GM12875 (cell line): ENCODE data around the gene PBX1.

ENCODE experiments used
- H3K4me3 ChIP-seq: one replicate; pipeline ENCODE4 v1.5.1; 2011; ENCODE audit warnings: low read depth, low read length, control low read depth
- TF ChIP-seq, protein P1 (sequence below): IDR thresholded peaks from 2 replicates; pipeline ENCODE4 v1.5.1; 2011; ENCODE audit warnings: low read depth, mild to moderate bottlenecking, control low read depth, inconsistent platforms, low read length, moderate library complexity, borderline replicate concordance; ENCODE audit not compliant: insufficient read depth

Gene PBX1

DNA sequence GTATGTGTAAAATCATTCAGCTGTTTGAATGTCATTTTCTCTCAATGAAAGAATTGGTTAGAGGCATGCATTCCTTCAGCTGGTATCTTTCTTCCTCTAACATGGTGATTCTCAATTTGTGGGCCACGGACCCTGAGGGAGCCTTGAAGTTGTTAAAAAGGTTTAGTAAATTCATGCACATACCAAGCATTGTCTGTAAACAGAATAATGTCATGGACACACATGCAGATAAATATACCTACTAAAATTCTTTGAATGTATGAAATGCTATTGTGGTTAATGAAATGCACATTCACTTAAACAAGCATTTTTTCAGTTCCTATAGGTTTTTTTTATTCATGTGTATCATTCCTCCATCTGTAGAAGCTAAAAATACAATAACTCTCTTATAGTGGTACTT, 65.4 kb downstream of the PBX1 start:
- TF ChIP-seq, protein P1, sequence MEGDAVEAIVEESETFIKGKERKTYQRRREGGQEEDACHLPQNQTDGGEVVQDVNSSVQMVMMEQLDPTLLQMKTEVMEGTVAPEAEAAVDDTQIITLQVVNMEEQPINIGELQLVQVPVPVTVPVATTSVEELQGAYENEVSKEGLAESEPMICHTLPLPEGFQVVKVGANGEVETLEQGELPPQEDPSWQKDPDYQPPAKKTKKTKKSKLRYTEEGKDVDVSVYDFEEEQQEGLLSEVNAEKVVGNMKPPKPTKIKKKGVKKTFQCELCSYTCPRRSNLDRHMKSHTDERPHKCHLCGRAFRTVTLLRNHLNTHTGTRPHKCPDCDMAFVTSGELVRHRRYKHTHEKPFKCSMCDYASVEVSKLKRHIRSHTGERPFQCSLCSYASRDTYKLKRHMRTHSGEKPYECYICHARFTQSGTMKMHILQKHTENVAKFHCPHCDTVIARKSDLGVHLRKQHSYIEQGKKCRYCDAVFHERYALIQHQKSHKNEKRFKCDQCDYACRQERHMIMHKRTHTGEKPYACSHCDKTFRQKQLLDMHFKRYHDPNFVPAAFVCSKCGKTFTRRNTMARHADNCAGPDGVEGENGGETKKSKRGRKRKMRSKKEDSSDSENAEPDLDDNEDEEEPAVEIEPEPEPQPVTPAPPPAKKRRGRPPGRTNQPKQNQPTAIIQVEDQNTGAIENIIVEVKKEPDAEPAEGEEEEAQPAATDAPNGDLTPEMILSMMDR: no peak
- H3K4me3 ChIP-seq: no peak overlapping the region

DNA sequence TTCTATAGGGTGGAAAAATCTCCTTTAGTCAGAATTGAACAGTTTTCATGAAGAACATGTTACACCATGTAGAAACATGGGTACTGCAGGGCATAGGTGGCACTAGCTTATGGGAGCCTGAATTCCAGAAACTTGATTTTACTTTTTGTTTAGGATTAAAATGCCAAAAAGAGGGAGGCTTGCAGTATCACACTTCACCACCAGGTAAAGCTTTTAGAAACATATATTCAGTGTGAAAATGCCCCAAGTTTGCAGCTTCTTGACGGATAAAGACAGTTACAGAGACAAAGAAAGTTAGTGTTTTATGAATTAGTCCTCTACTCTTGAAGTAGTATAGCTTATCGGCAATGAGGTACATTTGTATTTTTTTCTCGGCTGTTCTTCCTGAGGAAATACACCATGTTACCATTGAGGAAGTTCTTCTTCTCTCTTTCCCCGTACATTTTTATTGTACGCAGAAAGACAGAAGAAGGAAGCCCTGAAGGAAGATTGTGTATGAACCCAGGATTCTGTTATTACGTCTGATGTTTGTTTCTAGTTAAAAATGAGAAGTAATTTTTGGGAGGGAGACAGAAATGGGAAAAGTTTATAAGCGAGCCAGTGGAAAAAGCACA, 66.1 kb downstream of the PBX1 start:
- H3K4me3 ChIP-seq: no peak overlapping the region
- TF ChIP-seq, protein P1: peak; percentile 14; the same call in 1 of the 2 replicates

DNA sequence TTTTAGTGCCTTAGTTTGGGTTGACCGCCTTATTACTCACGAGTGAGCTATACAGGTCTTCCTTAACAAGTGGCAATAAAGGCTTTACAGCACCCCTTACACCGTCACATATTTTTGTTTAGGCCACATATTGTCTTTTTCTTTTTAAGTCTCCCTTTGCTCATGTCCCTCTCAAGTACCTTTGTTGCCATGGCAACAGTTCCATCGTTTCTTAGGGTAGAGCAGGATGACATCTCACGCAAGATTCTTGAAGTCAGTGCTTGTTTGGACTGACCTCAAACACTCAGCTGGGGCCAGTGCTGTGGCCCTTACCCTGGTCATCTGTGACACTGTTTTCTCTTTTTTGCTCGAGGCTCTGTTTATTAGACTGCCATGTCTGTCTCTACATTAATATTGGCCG, 69.8 kb downstream of the PBX1 start:
- TF ChIP-seq, protein P1: no peak
- no peak overlapping the region for H3K4me3 ChIP-seq

DNA sequence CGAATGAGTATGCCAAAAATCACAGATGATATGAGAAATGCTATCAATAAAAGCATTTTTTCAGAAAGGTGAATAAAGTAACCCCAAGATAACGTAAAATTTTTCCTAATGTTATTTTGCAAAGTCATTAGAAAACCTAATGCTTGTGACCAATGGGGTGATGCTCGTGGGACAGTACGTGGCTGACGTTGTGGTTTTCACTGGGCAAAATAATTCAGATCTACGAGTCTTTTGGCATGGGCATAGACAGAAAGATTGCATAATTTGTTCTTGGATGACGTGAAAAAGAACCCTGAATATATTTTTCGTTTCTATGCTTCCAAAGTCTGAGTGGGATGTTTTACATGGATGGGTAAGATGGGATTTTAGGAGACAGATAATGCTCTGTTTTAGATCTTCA, 71.0 kb downstream of the PBX1 start:
- TF ChIP-seq, protein P1: no peak

DNA sequence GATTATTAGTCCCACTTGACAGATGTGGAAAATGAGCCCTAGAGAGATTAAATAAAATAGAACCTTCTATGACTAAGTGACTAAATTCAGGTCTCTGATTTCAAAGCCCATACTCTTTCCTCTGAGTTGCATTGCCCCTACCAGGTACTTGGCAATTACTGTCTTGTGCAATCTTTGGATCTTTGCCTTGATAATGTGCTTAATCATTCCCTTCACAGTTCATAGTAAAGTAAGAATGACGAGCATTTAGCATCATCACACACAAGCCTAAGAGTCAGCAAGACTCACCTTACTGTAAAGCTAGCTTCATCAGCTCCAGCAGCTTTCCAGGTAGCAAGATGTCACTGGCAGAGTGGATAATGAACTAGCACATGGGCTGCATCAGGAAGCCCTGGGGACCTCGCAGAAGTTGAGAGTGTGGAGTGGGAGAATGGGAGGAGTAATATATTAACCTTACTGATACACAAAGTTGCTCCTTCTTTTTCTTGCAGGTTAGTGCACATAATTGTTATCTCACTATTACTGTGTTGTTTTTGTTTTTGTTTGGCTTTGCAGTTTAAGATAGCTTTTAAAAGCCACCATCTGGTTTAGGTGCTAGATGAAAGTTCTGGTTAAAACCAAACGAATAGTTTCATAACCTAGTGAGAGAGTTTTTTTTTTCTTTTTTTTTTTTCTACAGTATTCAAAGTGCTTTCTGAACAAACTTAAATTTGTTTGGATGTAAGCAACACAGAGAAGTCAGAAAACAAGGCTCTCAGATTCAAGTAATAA, 71.8 kb downstream of the PBX1 start:
- TF ChIP-seq, protein P1: no peak
- no peak overlapping the region for H3K4me3 ChIP-seq

More for the DNA sequence above, 71.0 kb downstream of the PBX1 start:
- H3K4me3 ChIP-seq: no peak overlapping the region

DNA sequence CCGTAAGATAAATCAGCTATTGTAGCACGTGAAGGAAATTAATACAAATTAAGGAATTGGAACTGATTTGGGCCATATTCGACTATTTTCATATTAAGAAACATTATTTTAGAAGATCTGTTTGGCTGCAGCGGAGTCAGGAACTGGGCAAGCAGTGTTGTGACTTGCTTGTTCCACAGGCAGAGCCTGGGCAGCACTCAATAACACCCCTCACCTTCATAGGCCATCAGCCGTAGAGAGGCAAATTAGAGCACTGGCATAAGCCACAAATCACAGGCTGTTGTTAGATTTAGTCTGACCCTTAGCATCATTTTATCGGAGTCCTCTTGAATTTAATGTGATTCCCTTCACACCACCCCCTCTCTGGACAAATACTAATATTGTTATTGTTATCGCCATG, 72.8 kb downstream of the PBX1 start:
- TF ChIP-seq, protein P1: no peak
- no peak overlapping the region for H3K4me3 ChIP-seq

DNA sequence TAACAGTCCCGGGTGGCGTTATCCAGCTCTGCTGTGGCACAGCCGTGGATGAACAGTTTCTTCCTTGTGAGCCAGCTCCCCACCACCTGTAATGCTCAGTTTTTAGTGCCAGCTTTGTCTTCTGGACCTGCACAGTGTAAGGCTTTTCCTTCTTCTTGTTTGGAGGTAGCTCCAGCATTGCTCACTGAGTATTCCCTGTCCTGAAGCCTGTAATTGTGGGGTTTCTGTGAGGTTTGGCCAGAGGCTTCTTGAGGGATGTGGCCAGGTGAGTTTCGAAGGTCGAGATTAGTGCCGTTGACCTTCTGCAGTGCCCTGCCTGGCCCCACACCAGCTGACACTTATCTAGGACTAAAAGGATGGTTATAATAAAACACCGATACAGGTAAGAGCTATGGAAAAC, 75.0 kb downstream of the PBX1 start:
- H3K4me3 ChIP-seq: no peak overlapping the region
- TF ChIP-seq, protein P1: no peak
